Right cardiac atrium (tissue), 5 donors: ENCODE measurements around the gene SHC3. TPM values are rescaled to one million over a fixed set of nuclear protein-coding genes. Genes with fewer than 3 reads are reported as not detected.

Source experiments
- ATAC-seq, 2 donors: fragments of 200-7000 bp; cut with Tn5 transposase; one replicate each; pipeline versions ENCODE4 v1.8.0 to v1.9.1; 2020; ENCODE audit warnings: moderate library complexity in 2 of 2, mild to moderate bottlenecking in 1 of 2
- DNase-seq, 3 donors: peaks; one replicate each; pipeline ENCODE4 v3.0.0-alpha.2; 2020
- H3K27ac ChIP-seq: one replicate; pipeline ENCODE4 v1.5.1; 2013; ENCODE audit warnings: mild to moderate bottlenecking, low read length, control low read depth, moderate library complexity
- H3K27me3 ChIP-seq: one replicate; pipeline ENCODE4 v1.6.1; 2013; ENCODE audit not compliant: control insufficient read depth, insufficient read depth
- H3K4me1 ChIP-seq: one replicate; pipeline ENCODE4 v1.6.1; 2013; ENCODE audit warnings: low read length; ENCODE audit not compliant: control insufficient read depth, insufficient read depth
- H3K4me3 ChIP-seq: one replicate; pipeline ENCODE4 v1.5.1; 2013; ENCODE audit warnings: low read length, control low read depth
- H3K9me3 ChIP-seq: one replicate; pipeline ENCODE4 v1.6.1; 2013; ENCODE audit warnings: low read length; ENCODE audit not compliant: control insufficient read depth
- WGBS: extraction: QIAGEN DNeasy Blood & Tissue Kit; methylation state at CpG from one replicate; pipeline ENCODE4 v1.1.7; 2013; 5-methylcytosine and 5-hydroxymethylcytosine counted together
- intact Hi-C, 4 donors: fragments of 100-400 bp; cut with DNase I; formaldehyde crosslinking; loops; one replicate each; pipeline versions ENCODE4 v1.11.0 to v1.14.0; 2022 to 2023
- polyA plus RNA-seq: library from polyadenylated mRNA; stranded (reverse); fragments of 200-250 nt; gene quantifications from one replicate; pipeline ENCODE4 v1.2.3, GENCODE V29; 2013
- total RNA-seq, 4 donors: library from RNA; stranded (reverse); fragmentation: NEBNext Ultra II Directional; extraction: Animal tissue kit (Norgen Biotek cat#: 25700); gene quantifications; one replicate each; pipeline ENCODE4 v1.2.1, GENCODE V29; 2021
- donor health status: healthy with polysubstance abuse.
- donor health status: DM: no; HTN: yes; CAD: no.
- donor health status: DM: no; HTN: no; CAD: no.
- donor health status: DM: no; HTN: yes; CAD: no; lungs with severe emphysema.
- donor health status: DM: yes; HTN: yes; CAD: no.

SHC3 gene
- total and polyA plus RNA-seq, 5 donors: 0.29 to 3.1 (median 1.1) TPM

GRCh38 chr9:88998911-88999310 is 179.7 kb downstream of the SHC3 start:
- peak overlapping the region; percentile 61 for H3K27ac ChIP-seq
- 35% methylated on average over 9 of the region's 9 CpGs for WGBS
- intact Hi-C loops: loop anchor here (10.0 kb wide), 5 partner anchors 124 to 274 kb away; no protein-coding TSS in a partner anchor

GRCh38 chr9:88998503-88998902 is 180.1 kb downstream of the SHC3 start:
- 17% methylated on average over 2 of the region's 2 CpGs for WGBS

More at GRCh38 chr9:88998911-88999310, 179.7 kb downstream of the SHC3 start:
- H3K4me1 ChIP-seq: peaks cover 6% of the 10 kb centered on the region
- ATAC-seq: peak; percentile 84 to 87
- H3K27me3 ChIP-seq: no peaks in the 10 kb centered on the region
- peak; percentile 88 to 92 (median 92) for DNase-seq
- no peaks in the 10 kb centered on the region for H3K9me3 ChIP-seq
- H3K4me3 ChIP-seq: no peak overlapping the region

DNA sequence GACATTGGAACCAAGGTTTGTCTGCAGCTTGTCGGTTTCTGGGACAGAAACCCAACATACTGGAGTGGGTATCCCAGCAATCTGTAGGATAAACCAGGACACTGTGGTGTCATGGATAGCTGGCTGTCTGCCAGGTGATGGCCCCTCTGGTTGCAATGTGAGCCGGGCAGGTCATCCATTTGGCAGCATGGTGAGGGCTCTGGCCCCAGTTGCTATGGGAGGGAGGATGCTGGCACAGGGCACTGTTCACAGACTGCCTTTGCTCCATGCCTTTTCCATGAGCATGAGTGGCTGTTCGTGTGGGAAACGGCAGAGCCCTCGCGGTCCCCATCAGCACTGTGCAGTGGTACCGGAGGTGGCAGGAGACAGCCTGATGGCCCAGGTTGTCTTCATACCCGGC is 181.0 kb downstream of the SHC3 start:
- no peak for ATAC-seq
- H3K4me1 ChIP-seq: peaks cover 9% of the 10 kb centered on the region
- intact Hi-C loops: loop anchor here (10.0 kb wide), 5 partner anchors 123 to 273 kb away; no protein-coding TSS in a partner anchor
- no peak overlapping the region for H3K27ac ChIP-seq
- H3K27me3 ChIP-seq: no peaks in the 10 kb centered on the region
- 62% methylated on average over 8 of the region's 8 CpGs for WGBS
- H3K9me3 ChIP-seq: no peaks in the 10 kb centered on the region
- no peak overlapping the region for H3K4me3 ChIP-seq
- peak in 2 of 3 donors; percentile 32 to 67 for DNase-seq

More at GRCh38 chr9:88998503-88998902, 180.1 kb downstream of the SHC3 start:
- DNase-seq (no peak), ATAC-seq (peak in 1 of 2 donors; percentile 2)
- Histone ChIP-seq H3K4me3 (no peak overlapping the region), H3K27ac (peak overlapping the region; percentile 61), H3K27me3 (no peaks in the 10 kb centered on the region), H3K9me3 (no peaks in the 10 kb centered on the region), H3K4me1 (peaks cover 9% of the 10 kb centered on the region)
- intact Hi-C loops: loop anchor here (10.0 kb wide), 5 partner anchors 124 to 274 kb away; no protein-coding TSS in a partner anchor

DNA sequence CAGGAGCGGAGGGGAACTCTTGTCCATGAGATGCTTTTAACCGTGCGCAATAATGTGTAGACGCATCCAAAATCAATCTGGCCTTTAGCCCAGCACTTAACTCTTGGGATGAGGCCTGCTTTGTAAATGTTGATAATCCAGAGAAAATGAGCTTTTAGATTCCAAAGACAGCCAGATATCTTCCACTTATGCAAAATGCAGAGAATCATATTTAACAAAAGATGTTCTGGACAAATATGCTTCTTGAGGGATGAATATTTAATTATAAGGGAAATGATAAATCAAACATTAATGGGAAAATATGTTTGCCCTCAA is 181.7 kb downstream of the SHC3 start:
- H3K27ac ChIP-seq: no peak overlapping the region
- 52% methylated on average over 4 of the region's 4 CpGs for WGBS
- ATAC-seq: no peak
- no peaks in the 10 kb centered on the region for H3K9me3 ChIP-seq
- H3K4me3 ChIP-seq: no peak overlapping the region
- intact Hi-C loops: loop anchor here (10.0 kb wide), 5 partner anchors 122 to 272 kb away; no protein-coding TSS in a partner anchor
- H3K27me3 ChIP-seq: no peaks in the 10 kb centered on the region
- DNase-seq: no peak
- peaks cover 11% of the 10 kb centered on the region for H3K4me1 ChIP-seq

GRCh38 chr9:88996046-88996920 is 182.3 kb downstream of the SHC3 start:
- no peaks in the 10 kb centered on the region for H3K27me3 ChIP-seq
- ATAC-seq (no peak), DNase-seq (no peak)
- 92% methylated on average over 14 of the region's 14 CpGs for WGBS
- H3K4me1 ChIP-seq: peaks cover 11% of the 10 kb centered on the region
- H3K4me3 ChIP-seq: no peak overlapping the region
- intact Hi-C loops: loop anchor here (10.0 kb wide), 5 partner anchors 121 to 271 kb away; no protein-coding TSS in a partner anchor
- H3K27ac ChIP-seq: no peak overlapping the region
- H3K9me3 ChIP-seq: no peaks in the 10 kb centered on the region

- WGBS: 91% methylated on average over 6 of the region's 6 CpGs
- no peak for ATAC-seq
- H3K27me3 ChIP-seq: no peaks in the 10 kb centered on the region
- H3K4me1 ChIP-seq: peaks cover 11% of the 10 kb centered on the region
- intact Hi-C loops: loop anchor here (10.0 kb wide), 5 partner anchors 121 to 271 kb away; no protein-coding TSS in a partner anchor
- H3K4me3 ChIP-seq: no peak overlapping the region
- DNase-seq: no peak
- no peak overlapping the region for H3K27ac ChIP-seq
- no peaks in the 10 kb centered on the region for H3K9me3 ChIP-seq
These were observed 183.0 kb downstream of the SHC3 start for GRCh38 chr9:88995627-88996026.

DNA sequence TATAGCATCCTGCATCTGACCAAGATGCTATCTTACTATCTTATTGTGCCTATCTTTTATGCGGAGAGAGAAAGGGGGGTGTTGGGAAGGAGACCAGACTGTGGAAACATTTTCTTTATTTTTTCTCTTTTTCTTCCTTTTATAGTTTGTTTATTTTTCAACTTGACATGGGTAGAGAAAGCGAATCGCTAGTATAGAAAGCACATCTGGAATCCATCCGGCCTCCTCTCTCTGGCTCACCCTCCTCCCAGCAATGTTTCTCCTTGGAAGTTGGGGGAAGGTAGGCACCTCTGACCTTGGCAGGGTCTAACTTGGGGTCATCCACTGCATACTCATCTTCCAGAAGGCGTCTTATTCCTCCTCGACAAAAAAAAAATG is 183.4 kb downstream of the SHC3 start:
- Histone ChIP-seq H3K27ac (no peak overlapping the region), H3K4me3 (no peak overlapping the region), H3K9me3 (no peaks in the 10 kb centered on the region), H3K27me3 (no peaks in the 10 kb centered on the region), H3K4me1 (peaks cover 9% of the 10 kb centered on the region)
- intact Hi-C loops: loop anchor here (10.0 kb wide), 5 partner anchors 120 to 270 kb away; no protein-coding TSS in a partner anchor
- 55% methylated on average over 6 of the region's 6 CpGs for WGBS
- DNase-seq (no peak), ATAC-seq (no peak)

GRCh38 chr9:88994469-88995199 is 184.0 kb downstream of the SHC3 start:
- WGBS: 60% methylated on average over 9 of the region's 9 CpGs

DNA sequence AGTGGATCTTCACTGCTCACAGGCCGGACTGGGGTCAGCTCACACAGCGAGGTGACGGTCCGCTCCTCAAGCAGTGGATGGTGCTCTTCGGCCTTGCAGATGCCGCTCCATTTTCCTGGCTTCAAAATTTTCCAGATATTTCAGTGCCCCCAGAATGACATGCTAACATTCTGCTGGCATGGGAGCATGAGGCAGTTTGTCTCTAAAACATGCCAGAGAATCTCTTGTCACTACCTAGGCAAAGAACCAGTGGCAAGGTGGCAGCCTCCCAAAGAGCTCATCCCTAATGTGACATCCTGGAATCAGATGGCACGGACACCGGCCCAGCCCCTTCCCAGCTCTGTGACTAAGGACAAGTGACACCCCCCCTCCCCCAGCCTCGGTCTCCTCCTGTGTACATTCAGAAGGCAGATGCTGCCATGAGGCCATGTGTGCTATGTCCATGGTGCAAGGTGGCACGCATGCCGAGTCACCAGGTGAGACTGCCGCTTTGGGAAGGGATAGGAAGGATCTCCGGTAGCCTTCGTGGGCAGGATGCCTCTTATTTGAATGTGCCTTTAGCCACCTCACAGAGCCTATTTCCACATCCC is 184.7 kb downstream of the SHC3 start:
- intact Hi-C loops: loop anchor here (10.0 kb wide), 5 partner anchors 119 to 269 kb away; no protein-coding TSS in a partner anchor
- H3K27ac ChIP-seq: no peak overlapping the region
- 78% methylated on average over 14 of the region's 14 CpGs for WGBS
- H3K27me3 ChIP-seq: no peaks in the 10 kb centered on the region
- ATAC-seq (no peak), DNase-seq (peak in 2 of 3 donors; percentile 29 to 67)
- H3K4me3 ChIP-seq: no peak overlapping the region
- H3K4me1 ChIP-seq: peaks cover 6% of the 10 kb centered on the region
- H3K9me3 ChIP-seq: no peaks in the 10 kb centered on the region

More at GRCh38 chr9:88994469-88995199, 184.0 kb downstream of the SHC3 start:
- ATAC-seq (no peak), DNase-seq (no peak)
- Histone ChIP-seq H3K27ac (no peak overlapping the region), H3K27me3 (no peaks in the 10 kb centered on the region), H3K4me3 (no peak overlapping the region), H3K4me1 (peaks cover 8% of the 10 kb centered on the region), H3K9me3 (no peaks in the 10 kb centered on the region)
- intact Hi-C loops: loop anchor here (10.0 kb wide), 5 partner anchors 120 to 270 kb away; no protein-coding TSS in a partner anchor

GRCh38 chr9:88993327-88993726 is 185.3 kb downstream of the SHC3 start:
- DNase-seq: no peak
- H3K4me1 ChIP-seq: peaks cover 5% of the 10 kb centered on the region
- H3K9me3 ChIP-seq: no peaks in the 10 kb centered on the region
- intact Hi-C loops: loop anchor here (10.0 kb wide), 5 partner anchors 119 to 269 kb away; no protein-coding TSS in a partner anchor
- ATAC-seq: no peak
- no peak overlapping the region for H3K27ac ChIP-seq
- H3K4me3 ChIP-seq: peak overlapping the region; percentile 83
- H3K27me3 ChIP-seq: no peaks in the 10 kb centered on the region
- 50% methylated on average over 2 of the region's 2 CpGs for WGBS
